ENCODE measurements around the gene RPL28.

GRCh38 chr19:55436847-55437246 lies 51.1 kb downstream of the RPL28 start:
- TF ChIP-seq, protein P1, sequence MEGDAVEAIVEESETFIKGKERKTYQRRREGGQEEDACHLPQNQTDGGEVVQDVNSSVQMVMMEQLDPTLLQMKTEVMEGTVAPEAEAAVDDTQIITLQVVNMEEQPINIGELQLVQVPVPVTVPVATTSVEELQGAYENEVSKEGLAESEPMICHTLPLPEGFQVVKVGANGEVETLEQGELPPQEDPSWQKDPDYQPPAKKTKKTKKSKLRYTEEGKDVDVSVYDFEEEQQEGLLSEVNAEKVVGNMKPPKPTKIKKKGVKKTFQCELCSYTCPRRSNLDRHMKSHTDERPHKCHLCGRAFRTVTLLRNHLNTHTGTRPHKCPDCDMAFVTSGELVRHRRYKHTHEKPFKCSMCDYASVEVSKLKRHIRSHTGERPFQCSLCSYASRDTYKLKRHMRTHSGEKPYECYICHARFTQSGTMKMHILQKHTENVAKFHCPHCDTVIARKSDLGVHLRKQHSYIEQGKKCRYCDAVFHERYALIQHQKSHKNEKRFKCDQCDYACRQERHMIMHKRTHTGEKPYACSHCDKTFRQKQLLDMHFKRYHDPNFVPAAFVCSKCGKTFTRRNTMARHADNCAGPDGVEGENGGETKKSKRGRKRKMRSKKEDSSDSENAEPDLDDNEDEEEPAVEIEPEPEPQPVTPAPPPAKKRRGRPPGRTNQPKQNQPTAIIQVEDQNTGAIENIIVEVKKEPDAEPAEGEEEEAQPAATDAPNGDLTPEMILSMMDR (IDR thresholded peaks at IDR 0.05; ENCODE audit: borderline replicate concordance, extremely low read depth, low read length, poor library complexity, severe bottlenecking), result no peak
- TF ChIP-seq EZH2 (IDR thresholded peaks at IDR 0.05; ENCODE audit: borderline replicate concordance, low read depth, low read length, severe bottlenecking), result no peak
